ENCODE measurements around the gene MT1B.

MT1B gene

DNA sequence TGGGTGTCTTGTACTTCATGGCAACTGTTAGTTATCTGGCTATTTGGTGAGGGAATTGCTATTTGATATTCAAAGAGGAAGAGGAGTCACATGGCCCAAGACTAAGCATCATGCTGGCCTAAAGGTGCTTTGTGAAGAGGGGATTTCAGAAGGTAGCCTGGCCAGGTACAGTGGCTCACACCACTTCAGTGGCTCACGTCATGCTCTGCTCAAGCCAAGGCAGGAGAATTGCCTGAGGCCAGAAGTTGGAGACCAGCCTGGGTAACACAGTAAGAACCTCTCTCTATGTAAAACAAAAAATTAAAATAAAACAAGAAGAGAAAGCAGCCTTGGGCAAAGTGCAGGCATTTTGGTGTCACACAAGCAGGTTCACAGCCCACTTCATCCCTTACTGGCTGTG, 6.4 kb upstream of the MT1B start:
- TF ChIP-seq, protein P1, sequence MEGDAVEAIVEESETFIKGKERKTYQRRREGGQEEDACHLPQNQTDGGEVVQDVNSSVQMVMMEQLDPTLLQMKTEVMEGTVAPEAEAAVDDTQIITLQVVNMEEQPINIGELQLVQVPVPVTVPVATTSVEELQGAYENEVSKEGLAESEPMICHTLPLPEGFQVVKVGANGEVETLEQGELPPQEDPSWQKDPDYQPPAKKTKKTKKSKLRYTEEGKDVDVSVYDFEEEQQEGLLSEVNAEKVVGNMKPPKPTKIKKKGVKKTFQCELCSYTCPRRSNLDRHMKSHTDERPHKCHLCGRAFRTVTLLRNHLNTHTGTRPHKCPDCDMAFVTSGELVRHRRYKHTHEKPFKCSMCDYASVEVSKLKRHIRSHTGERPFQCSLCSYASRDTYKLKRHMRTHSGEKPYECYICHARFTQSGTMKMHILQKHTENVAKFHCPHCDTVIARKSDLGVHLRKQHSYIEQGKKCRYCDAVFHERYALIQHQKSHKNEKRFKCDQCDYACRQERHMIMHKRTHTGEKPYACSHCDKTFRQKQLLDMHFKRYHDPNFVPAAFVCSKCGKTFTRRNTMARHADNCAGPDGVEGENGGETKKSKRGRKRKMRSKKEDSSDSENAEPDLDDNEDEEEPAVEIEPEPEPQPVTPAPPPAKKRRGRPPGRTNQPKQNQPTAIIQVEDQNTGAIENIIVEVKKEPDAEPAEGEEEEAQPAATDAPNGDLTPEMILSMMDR (IDR thresholded peaks at IDR 0.05; ENCODE audit: low read depth, low read length, missing control alignments), result no peak
- no peak overlapping the region for H3K4me3 ChIP-seq (ENCODE audit: low read depth, low read length)
- DNase-seq (ENCODE audit: low read depth), result no peak

DNA sequence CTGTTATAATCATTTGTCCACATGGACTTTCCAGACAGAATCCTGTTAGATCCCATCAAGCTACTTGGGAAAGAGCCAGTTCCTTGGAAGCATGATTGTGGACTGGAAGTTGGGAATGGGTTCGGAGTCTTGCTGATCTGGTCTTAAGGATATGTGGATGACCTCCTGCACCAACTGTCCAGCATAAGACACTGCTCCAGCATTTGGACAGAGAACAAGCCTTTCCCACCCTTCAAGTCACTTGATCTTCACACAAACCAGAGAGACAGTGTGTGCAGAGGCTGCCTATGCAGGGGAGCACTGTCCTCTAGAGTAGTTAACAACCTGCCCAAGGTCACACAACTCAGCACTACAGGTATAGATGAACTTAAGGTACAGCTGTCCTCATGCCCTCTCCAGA, 5.8 kb upstream of the MT1B start:
- H3K4me3 ChIP-seq (ENCODE audit: low read depth, low read length), result no peak overlapping the region
- TF ChIP-seq, protein P1 (IDR thresholded peaks at IDR 0.05; ENCODE audit: low read depth, low read length, missing control alignments), result no peak
- DNase-seq (ENCODE audit: low read depth), result no peak

DNA sequence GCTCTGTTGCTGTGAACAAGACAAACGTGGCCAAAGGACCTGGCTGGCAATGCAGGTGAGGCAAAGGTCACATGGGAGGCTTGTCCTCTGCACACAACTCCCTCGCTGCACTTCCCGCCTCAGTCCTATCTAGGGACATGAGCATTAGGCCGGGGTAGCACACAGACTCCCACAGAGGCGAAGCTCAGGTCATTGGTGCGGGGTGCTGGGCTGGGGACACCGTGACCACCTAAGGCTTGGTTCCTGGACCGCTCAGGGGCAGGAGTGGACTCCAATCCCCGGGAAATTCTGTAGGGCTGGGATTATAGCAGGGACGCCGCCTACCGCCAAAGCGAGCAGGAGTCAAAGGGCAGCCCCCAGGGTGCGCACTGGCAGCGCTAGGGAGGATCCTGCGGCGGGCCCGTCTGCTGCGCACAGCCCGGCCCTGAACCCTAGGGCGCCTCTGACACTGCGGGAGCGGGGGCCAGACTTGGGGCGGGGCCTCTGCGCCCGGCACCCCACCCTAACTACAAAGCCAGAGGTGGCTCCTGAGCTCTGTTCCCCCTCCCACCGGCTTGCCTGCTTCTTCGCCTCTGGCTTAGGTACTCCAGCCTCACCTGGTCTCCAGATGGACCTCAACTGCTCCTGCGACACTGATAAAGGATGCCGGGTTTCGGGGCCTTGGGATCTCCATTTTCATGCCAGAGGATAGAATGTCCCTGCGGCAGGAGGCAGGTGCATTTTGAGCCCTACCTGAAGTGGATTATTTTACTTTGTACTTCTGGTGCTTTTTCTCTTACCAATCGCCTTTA, 3.9 kb upstream of the MT1B start:
- H3K4me3 ChIP-seq (ENCODE audit: low read depth, low read length), result no peak overlapping the region
- DNase-seq (ENCODE audit: low read depth), result no peak
- TF ChIP-seq, protein P1 (IDR thresholded peaks at IDR 0.05; ENCODE audit: low read depth, low read length, missing control alignments), result no peak

DNA sequence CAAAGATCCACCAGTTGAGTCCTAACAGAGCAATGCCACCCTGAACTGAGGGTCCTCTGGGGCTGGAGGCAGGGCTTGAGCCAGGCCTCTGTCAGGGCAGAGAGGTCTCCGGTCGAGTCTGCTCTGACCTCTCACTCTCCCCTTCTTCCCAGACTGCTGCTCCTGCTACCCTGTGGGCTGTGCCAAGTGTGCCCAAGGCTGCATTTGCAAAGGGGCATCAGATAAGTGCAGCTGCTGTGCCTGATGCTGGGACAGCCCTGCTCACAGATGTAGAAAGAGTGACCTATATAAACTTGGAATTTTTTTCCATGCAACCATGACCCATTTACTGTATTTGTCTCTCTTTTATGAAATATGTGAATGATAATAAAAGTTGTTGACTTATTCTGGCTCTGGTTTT, 2.4 kb upstream of the MT1B start:
- DNase-seq (ENCODE audit: low read depth), result no peak
- H3K4me3 ChIP-seq (ENCODE audit: low read depth, low read length), result no peak overlapping the region
- TF ChIP-seq, protein P1 (IDR thresholded peaks at IDR 0.05; ENCODE audit: low read depth, low read length, missing control alignments), result no peak

DNA sequence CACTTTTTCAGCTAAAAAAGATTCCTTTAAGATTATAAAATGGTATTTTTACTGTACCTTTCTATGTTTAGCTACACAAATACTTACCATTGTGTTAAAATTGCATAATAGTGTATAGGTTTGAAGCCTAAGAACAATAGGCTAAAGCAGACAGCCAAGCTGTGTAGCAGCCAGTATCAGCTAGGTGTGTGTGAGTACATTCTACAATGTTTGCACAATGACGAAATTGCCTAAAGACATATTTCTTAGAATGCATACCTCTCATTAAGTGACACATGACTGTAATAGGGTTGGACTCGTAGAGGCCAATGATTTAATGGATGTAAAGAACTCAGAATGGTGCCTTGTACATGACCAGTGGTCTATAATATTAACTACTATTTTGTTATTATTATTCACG, 1.9 kb upstream of the MT1B start:
- DNase-seq (ENCODE audit: low read depth), result no peak
- no peak overlapping the region for H3K4me3 ChIP-seq (ENCODE audit: low read depth, low read length)
- TF ChIP-seq, protein P1 (IDR thresholded peaks at IDR 0.05; ENCODE audit: low read depth, low read length, missing control alignments), result no peak

DNA sequence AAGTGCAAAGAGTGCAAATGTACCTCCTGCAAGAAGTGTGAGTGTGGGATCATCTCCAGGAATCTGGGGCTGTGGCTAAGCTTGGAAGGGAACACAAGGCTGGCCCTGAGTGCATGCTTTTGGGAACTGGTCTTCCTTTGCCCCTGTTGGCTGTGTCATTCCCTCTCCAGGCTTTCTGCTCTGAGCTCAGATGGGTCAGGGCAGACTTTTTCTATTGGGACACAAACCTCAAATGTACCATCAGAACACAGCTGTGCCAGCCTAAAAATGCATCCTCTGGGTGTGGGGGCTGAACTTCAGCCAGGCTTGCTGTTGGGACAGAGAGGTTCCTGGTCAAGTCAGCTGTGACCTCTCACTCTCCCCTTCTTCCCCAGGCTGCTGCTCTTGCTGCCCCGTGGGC, 914 bp downstream of the MT1B start:
- H3K4me3 ChIP-seq (ENCODE audit: low read depth, low read length), result no peak overlapping the region
- TF ChIP-seq, protein P1 (IDR thresholded peaks at IDR 0.05; ENCODE audit: low read depth, low read length, missing control alignments), result no peak
- DNase-seq (ENCODE audit: low read depth), result no peak

DNA sequence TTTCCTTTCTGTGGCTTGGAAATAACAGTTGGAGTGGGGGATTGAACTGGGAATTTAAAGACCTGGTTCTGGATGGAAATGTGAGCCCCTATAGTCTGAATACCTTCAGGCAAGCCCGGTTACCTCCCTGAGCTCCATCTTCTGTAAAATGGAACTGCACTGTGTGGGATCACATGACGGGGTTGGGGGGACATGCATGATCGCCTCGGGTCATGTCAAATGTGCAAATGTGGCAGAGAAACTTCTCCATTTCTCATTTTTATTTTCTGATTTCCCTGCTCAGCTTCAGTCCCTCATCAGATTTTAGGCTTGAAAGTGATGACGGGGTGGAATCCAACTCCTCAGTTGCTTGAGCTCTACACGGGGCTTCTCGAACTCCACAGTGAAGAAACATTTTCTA, 1.5 kb downstream of the MT1B start:
- TF ChIP-seq, protein P1 (IDR thresholded peaks at IDR 0.05; ENCODE audit: low read depth, low read length, missing control alignments), result no peak
- no peak for DNase-seq (ENCODE audit: low read depth)
- H3K4me3 ChIP-seq (ENCODE audit: low read depth, low read length), result no peak overlapping the region

All from GM12864 (cell line).